Heart right ventricle (tissue), 16 donors: ENCODE data around the gene WARS2. TPM values are rescaled to one million over a fixed set of nuclear protein-coding genes. Genes with fewer than 3 reads are reported as not detected.

Experiments used
- ATAC-seq, 8 donors: fragments of 200-7000 bp; cut with Tn5 transposase; one replicate each; pipeline ENCODE4 v1.9.1; 2020; ENCODE audit warnings: mild to moderate bottlenecking in 8 of 8, moderate library complexity in 8 of 8, moderate number of reproducible peaks in 1 of 8
- DNase-seq, 2 donors: peaks; one replicate each; pipeline ENCODE4 v3.0.0-alpha.2; 2020
- H3K27ac ChIP-seq, 10 donors: fragments of 200-600 bp; sonication (generic) in 2 of 10; one replicate each; pipeline versions ENCODE4 v1.5.0 to v1.8.0; 2020 to 2022; ENCODE audit warnings: mild to moderate bottlenecking in 3 of 10
- H3K27me3 ChIP-seq, 7 donors: fragments of 200-600 bp; one replicate each; pipeline ENCODE4 v1.8.0; 2021 to 2022; ENCODE audit warnings: mild to moderate bottlenecking in 2 of 7
- H3K36me3 ChIP-seq, 9 donors: fragments of 200-600 bp; sonication (generic) in 1 of 9; one replicate each; pipeline versions ENCODE4 v1.5.0 to v1.8.0; 2020 to 2022; ENCODE audit warnings: mild to moderate bottlenecking in 2 of 9
- H3K4me1 ChIP-seq, 9 donors: fragments of 200-600 bp; sonication (generic) in 1 of 9; one replicate each; pipeline versions ENCODE4 v1.5.0 to v1.8.0; 2020 to 2022; ENCODE audit warnings: mild to moderate bottlenecking in 4 of 9
- H3K4me3 ChIP-seq, 10 donors: fragments of 200-600 bp; sonication (generic) in 2 of 10; one replicate each; pipeline versions ENCODE4 v1.5.0 to v1.8.0; 2020 to 2022; ENCODE audit warnings: mild to moderate bottlenecking in 7 of 10, moderate library complexity in 2 of 10
- H3K9me3 ChIP-seq, 11 donors: fragments of 200-600 bp in 10 of 11; sonication (generic) in 2 of 11; one replicate each; pipeline versions ENCODE4 v1.5.0 to v1.8.0; 2013 to 2022; ENCODE audit warnings: mild to moderate bottlenecking in 2 of 11, control low read depth in 1 of 11, moderate library complexity in 1 of 11
- CTCF ChIP-seq, 9 donors: fragments of 200-600 bp; sonication (generic) in 2 of 9; IDR thresholded peaks; one replicate each; pipeline versions ENCODE4 v1.5.0 to v1.8.0; 2021 to 2022; ENCODE audit warnings: antibody characterized with exemption in 9 of 9, mild to moderate bottlenecking in 5 of 9, moderate library complexity in 1 of 9
- WGBS, 2 donors: extraction: QIAGEN DNeasy Blood & Tissue Kit; methylation state at CpG; one replicate each; pipeline ENCODE4 v1.1.7; 2013; ENCODE audit warnings: inconsistent platforms in 1 of 2; 5-methylcytosine and 5-hydroxymethylcytosine counted together
- intact Hi-C, 10 donors: fragments of 100-400 bp; cut with DNase I; formaldehyde crosslinking; loops; one replicate each; pipeline versions ENCODE4 v1.11.1 to v1.14.2; 2022
- polyA plus RNA-seq, 2 donors: library from polyadenylated mRNA; stranded (reverse); fragments of 200-250 nt; gene quantifications; one replicate each; pipeline ENCODE4 v1.2.3, GENCODE V29; 2013
- total RNA-seq, 10 donors: library from RNA; stranded (reverse); fragmentation: NEBNext Ultra II Directional in 3 of 10; extraction: Animal tissue kit (Norgen Biotek cat#: 25700) in 3 of 10; gene quantifications; one replicate each; pipeline versions ENCODE4 v1.2.1 to v1.2.4, GENCODE V29; 2021 to 2023
- donor health status: Arrhythmogenic right ventricular cardiomyopathy.
- donor health status: ischemic (EF 13 %, LVEDD 7.1; RV severe dilation, severe dysfunction).
- donor health status: healthy with polysubstance abuse.
- donor health status: DM: no; HTN: yes; CAD: no.
- donor health status: DM: no; HTN: no; CAD: no.
- donor health status: ischemic (EF 25% LVEDD 6.9; RV normal size, moderate dysfunction).
- donor health status: ischemic (EF 25% LVEDD 5.7; RV mildly dilated, moderate dysfunction).
- donor health status: healthy.
- donor health status: DM: yes; HTN: yes; CAD: no.
- donor health status: Ischemic cardiomyopathy.
- donor health status: ischemic (EF 35%, LVEDD 5.7; RV mildly dilated, moderate dysfunction).
- donor health status: nonischemic (EF 11% LVEDD 7.7; RV severe dilation, severe dysfunction).
- donor health status: DM: yes; HTN: yes; CAD: no.
- donor health status: PGD.
- donor health status: ischemic (EF 29% LVEDD 5.4; RV normal size, mild dysfunction).
- donor health status: nonischemic (EF 23%, LVEDD 6.1; RV moderate dilation, normal function).

WARS2 gene
- total and polyA plus RNA-seq, 12 donors: 3.5 to 15.4 (median 11.3) TPM

GRCh38 chr1:118981436-118981835 lies 159.0 kb downstream of the WARS2 start:
- no peak for DNase-seq
- H3K36me3 ChIP-seq: no peaks in the 10 kb centered on the region
- peaks cover 0 to 44% (median 26%) of the 10 kb centered on the region in 9 donors for H3K4me1 ChIP-seq
- no peak for TF ChIP-seq CTCF (IDR thresholded peaks at IDR 0.05)
- no peak overlapping the region for H3K4me3 ChIP-seq
- no peak overlapping the region for H3K27ac ChIP-seq
- ATAC-seq: no peak
- 21 to 43% methylated on average over 1 of the region's 1 CpG for WGBS, 2 donors
- intact Hi-C loops: no loop called here
- peaks cover under 1 to 100% (median 100%) of the 10 kb centered on the region in 7 donors for H3K27me3 ChIP-seq
- H3K9me3 ChIP-seq: no peaks in the 10 kb centered on the region

Other genes starting within 250 kb of the WARS2 start
- gene TBX15, start 152.3 kb downstream of the WARS2 start, total RNA-seq: 1 to 10 TPM in 2 of 10 donors, under 1 TPM in 8; 0.18 to 1.1 (median 0.50) TPM
- under 1 TPM; 0.44 to 0.45 TPM for gene TBX15, start 152.3 kb downstream of the WARS2 start, polyA plus RNA-seq
- not detected for gene HAO2, start 228.1 kb upstream of the WARS2 start, total RNA-seq
- under 1 TPM in 1 of 2 donors, not detected in 1; 0.01 TPM for gene HAO2, start 228.1 kb upstream of the WARS2 start, polyA plus RNA-seq